Hepatic stellate cell (primary cell): ENCODE measurements around the gene ERGIC3.
"Not testable (repeated sequence)": the region's sequence is repeated elsewhere in the genome, so short reads cannot be mapped to it uniquely, and the experiment has no call there.

Experiments
- DNase-seq: peaks from one replicate; pipeline ENCODE4 v3.0.0; 2011; ENCODE audit warnings: low spot score

Gene ERGIC3

GRCh38 chr20:35518955-35519354 is 22.9 kb upstream of the ERGIC3 start:
- no peak for DNase-seq

- DNase-seq = peak; percentile 50
These were observed 18.5 kb upstream of the ERGIC3 start for GRCh38 chr20:35523298-35523888.

DNA sequence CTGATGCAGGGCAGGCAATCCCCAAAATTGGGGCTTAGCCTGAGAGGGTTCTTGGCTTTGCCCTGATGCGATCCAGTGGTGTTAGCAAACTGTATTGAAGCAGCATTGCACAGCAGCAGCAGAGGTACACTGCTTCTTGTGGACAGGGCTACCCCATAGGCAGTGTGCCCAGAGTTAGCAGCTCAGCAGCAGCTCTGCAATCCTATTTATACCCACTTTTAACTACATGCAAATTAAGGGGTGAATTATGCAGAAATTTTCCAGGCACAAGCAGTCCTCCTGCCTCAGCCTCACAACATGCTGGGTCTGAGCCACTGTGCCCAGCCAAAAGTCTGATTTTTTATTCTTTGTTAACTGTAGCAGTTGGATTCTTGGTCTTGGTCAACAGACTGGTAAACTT is 16.2 kb upstream of the ERGIC3 start:
- DNase-seq = no peak

- DNase-seq = no peak
These were observed 14.6 kb upstream of the ERGIC3 start for GRCh38 chr20:35527122-35527769.

DNA sequence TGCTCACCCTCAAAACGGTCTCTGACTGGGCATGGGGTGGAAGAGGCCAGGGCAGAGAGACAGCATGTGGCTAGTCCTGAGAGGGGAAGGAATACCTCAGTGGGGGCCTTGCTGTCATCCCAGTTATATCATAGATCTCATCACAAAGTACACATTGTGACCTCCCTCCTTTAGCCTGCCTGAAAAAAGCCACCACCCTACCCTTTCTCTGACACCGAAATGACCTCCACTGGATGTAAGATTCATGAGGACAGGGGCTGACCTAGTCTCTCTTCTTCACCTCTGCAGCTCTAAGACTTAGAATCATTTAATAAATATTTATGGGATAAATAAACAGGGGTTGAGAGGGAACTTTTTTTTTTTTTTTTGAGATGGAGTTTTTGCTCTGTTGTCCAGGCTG is 12.3 kb upstream of the ERGIC3 start, which contains the start of gene C20orf173:
Gene C20orf173, minus strand, starts transcription at position 101 of the 400 bp plus-strand sequence. CDS start 279 bp downstream, outside the sequence.
- no peak for DNase-seq

- DNase-seq = no peak
These were observed 2.1 kb upstream of the ERGIC3 start for GRCh38 chr20:35539756-35540212.

GRCh38 chr20:35541118-35541782 is 628 bp upstream of the ERGIC3 start:
- DNase-seq = no peak

- DNase-seq = no peak
These were observed 1.1 kb downstream of the ERGIC3 start for GRCh38 chr20:35542990-35543389.

DNA sequence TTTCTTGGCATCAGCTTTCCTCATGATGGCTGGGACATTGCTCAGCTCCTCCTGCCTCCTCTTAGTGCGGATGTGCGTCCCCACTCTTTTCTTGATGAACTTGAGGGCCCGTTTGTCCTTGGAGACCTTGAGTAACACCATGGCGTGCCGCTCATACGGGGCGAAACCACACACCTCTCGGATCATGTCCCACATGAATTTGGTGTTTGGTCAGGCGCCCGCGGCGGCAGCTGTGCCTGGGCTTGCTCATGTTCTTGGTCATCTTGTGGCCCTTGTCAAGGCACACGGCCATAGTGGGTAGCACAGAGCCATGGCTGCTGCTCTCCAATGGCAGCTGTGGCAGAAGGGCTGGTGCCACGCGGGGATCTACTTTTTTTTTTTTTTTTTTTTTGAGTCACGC is 2.6 kb downstream of the ERGIC3 start:
- no peak for DNase-seq

GRCh38 chr20:35544941-35545340 is 3.1 kb downstream of the ERGIC3 start:
- DNase-seq = not testable (repeated sequence)

DNA sequence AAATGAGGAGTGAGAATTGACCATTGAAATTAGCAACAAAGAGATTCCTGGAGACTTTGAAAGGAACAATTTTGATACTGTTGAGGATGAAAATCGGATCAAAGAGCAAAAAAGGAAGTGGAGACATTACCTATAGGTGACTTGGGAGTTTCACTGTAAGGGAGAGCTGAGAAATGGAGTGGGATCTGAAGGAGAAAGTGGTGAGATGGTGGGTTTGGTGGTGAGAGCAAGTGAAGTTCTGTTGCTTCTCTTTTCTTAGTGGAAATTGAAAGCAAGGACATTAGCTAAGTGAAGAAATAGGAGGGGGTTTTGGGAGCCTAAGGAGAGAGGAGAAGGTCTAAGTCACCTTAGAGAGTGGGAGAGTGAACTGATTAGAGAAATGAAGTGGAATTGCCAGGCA is 4.2 kb downstream of the ERGIC3 start:
- no peak for DNase-seq

DNA sequence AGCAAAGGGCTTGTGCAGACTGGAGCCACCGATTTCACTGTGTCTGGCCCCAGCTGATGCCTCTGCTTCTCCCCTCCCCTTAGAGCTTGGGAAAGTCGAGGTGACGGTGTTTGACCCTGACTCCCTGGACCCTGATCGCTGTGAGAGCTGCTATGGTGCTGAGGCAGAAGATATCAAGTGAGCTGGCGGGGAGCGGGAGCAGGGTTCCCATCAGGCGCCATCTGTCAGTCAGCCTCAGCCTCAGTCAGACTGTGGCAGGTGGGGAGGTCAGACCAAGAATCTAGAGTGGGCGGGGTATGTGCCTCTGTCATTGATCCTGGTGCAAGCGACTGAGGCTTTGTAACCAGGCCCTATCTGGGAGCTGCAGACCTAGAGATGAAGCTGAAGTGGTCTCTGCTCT is 5.5 kb downstream of the ERGIC3 start:
- DNase-seq = no peak

- DNase-seq = no peak
These were observed 9.6 kb downstream of the ERGIC3 start for GRCh38 chr20:35551503-35551902.

DNA sequence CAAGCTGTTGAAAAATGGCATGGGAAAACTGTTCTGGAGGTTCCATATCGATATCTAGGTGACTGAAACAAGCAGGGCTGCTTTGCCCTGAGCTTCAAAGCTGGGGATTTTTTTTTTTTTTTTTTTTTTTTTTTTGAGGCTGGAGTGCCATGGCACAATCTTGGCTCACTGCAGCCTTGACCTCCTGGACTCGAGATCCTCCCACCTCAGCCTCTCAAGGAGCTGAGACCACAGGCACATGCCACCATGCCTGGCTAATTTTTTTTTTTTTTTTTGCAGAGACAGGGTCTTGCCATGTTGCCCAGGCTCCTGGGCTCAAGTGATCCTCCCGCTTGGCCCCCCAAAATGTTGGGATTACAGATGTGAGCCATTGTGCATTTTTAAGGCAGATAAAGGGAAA is 11.0 kb downstream of the ERGIC3 start:
- DNase-seq = no peak

DNA sequence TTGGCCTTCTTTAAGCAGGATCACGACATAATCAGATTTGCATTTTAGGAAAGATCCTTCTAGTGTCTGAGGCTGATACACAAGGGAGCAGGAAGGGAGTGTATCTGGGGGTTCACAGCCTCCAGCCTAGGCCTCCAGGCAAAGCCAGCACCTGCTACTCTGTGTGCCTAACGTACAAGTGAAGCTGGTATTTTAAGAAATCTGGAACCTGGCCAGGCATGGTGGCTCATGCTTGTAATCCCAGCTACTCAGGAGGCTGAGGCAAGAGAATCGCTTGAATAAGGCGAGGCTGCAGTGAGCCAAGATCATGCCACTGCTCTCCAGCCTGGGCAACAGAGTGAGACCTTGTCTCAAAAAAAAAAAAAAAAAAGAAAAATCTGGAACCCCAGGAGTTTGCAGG is 13.6 kb downstream of the ERGIC3 start:
- not testable (repeated sequence) for DNase-seq

- DNase-seq = no peak
These were observed 14.2 kb downstream of the ERGIC3 start for GRCh38 chr20:35555951-35556645.

- DNase-seq = no peak
These were observed 15.0 kb downstream of the ERGIC3 start for GRCh38 chr20:35556871-35557270.

GRCh38 chr20:35558451-35558850 is 16.6 kb downstream of the ERGIC3 start:
- no peak for DNase-seq

GRCh38 chr20:35559042-35559693 is 17.3 kb downstream of the ERGIC3 start:
- DNase-seq = no peak

- no peak for DNase-seq
These were observed 18.2 kb downstream of the ERGIC3 start for GRCh38 chr20:35560105-35560511.

DNA sequence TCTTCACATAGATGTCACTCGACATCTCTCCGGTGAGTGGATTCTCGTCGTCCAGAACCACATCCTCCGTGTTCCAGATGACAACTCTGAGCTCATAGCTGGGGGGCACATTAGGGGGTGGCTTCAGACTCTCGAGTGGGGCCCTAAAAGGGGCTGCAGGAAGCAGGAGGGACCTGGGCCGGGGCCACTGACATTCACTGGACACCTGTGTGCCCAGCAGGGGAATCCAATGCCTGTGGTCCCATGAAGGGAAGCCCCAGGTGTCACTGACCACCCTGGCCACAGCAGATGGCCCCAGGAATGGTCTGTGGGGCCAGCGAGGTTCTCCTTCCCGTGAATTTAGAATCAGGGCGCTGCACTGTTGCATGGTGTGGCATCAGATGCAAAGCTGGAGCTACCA is 18.7 kb downstream of the ERGIC3 start:
- DNase-seq = no peak

DNA sequence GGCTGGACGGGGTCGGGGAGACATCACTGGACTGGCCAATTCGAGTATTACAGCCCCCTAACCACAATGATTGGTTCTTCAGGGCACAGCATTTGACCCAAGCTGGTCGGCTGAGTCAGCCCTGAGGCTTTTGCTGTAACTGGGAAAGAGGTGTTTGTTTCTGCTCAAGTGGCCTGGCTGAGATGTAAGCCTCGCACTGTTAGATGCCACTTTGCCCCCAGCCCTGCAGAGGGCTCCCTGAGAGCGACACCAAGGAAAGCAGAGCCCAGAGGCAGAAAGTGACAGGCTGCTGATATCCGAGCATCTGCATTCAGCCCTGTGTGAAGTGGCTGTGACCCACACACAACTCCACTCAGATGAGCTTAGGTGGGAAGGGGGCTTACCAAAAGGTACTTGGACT is 19.4 kb downstream of the ERGIC3 start:
- peak; percentile 78 for DNase-seq
